A549 (cell line): ENCODE measurements around the gene KSR1.

Experiments used
- CEBPB ChIP-seq, 2 experiments: fragments of >200 bp in 1 of 2; sonication (Bioruptor Twin) in 1 of 2; formaldehyde crosslinking in 1 of 2; IDR thresholded peaks; 2 replicates each; pipeline ENCODE4 v1.6.1; 2012 to 2016
- CTCF ChIP-seq: fragments of >200 bp; sonication (Bioruptor Twin); formaldehyde crosslinking; IDR thresholded peaks from 3 replicates; pipeline ENCODE4 v1.5.1; 2016
- EHMT2 ChIP-seq: fragments of 200-600 bp; sonication (generic); IDR thresholded peaks from 2 replicates; pipeline ENCODE4 v1.6.1; 2016; ENCODE audit warnings: antibody characterized with exemption, low read depth, mild to moderate bottlenecking, moderate library complexity
- EP300 ChIP-seq, 2 experiments: fragments of >200 bp; sonication (Bioruptor Twin); formaldehyde crosslinking; IDR thresholded peaks; 2 replicates in 1 of 2; 3 replicates in 1 of 2; pipeline ENCODE4 v1.6.1; 2016 to 2017
- PHF8 ChIP-seq: fragments of 200-600 bp; sonication (generic); IDR thresholded peaks from 2 replicates; pipeline ENCODE4 v1.6.1; 2016; ENCODE audit warnings: low read depth, mild to moderate bottlenecking, antibody characterized with exemption, moderate library complexity, borderline replicate concordance
- POLR2A ChIP-seq: IDR thresholded peaks from 2 replicates; pipeline ENCODE4 v1.6.1; 2012; ENCODE audit warnings: mild to moderate bottlenecking, low read length
- SREBF2 ChIP-seq: fragments of 450-650 bp; IDR thresholded peaks from 2 replicates; pipeline ENCODE4 v1.6.1; 2014; ENCODE audit warnings: mild to moderate bottlenecking, moderate library complexity
- TFCP2L1 ChIP-seq: fragments of 250-450 bp; sonication (Bioruptor Pico); IDR thresholded peaks from 2 replicates; pipeline ENCODE4 v1.5.0; 2021; ENCODE audit warnings: mild to moderate bottlenecking
- ZSCAN20 ChIP-seq: fragments of 250-450 bp; sonication (Bioruptor Pico); IDR thresholded peaks from 2 replicates; pipeline ENCODE4 v1.8.0; 2022; ENCODE audit warnings: mild to moderate bottlenecking, moderate library complexity
- TF ChIP-seq, protein P1 (sequence below): fragments of 250-450 bp; sonication (Bioruptor Pico); IDR thresholded peaks from 2 replicates; pipeline ENCODE4 v1.5.0; 2021; ENCODE audit warnings: mild to moderate bottlenecking, moderate library complexity, borderline replicate concordance
- TF ChIP-seq, protein P2 (sequence below): IDR thresholded peaks from 2 replicates; pipeline ENCODE4 v1.6.1; 2012

DNA sequence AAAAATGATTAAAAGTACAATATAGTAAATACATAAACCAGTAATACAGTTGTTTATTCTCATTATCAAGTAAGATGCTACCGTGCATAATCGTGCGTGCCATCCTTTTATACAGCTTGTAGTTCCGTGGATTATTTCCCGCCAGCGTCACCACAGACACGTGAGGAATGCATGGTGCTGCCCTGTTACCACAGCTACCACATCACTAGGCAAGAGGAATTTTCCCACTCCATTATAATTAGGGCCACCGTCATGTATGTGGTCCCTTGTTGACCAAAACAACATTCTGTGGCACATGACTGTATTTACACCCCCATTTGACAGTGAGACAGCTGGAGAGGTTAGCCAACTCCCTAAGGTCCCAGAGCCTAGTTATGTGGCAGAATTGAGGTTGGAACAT lies 144.2 kb downstream of the KSR1 start:
- TF ChIP-seq CTCF: no peak
- TF ChIP-seq POLR2A: no peak
- no peak for TF ChIP-seq EHMT2
- TF ChIP-seq SREBF2: no peak
- no peak for TF ChIP-seq PHF8
- TF ChIP-seq, protein P1, sequence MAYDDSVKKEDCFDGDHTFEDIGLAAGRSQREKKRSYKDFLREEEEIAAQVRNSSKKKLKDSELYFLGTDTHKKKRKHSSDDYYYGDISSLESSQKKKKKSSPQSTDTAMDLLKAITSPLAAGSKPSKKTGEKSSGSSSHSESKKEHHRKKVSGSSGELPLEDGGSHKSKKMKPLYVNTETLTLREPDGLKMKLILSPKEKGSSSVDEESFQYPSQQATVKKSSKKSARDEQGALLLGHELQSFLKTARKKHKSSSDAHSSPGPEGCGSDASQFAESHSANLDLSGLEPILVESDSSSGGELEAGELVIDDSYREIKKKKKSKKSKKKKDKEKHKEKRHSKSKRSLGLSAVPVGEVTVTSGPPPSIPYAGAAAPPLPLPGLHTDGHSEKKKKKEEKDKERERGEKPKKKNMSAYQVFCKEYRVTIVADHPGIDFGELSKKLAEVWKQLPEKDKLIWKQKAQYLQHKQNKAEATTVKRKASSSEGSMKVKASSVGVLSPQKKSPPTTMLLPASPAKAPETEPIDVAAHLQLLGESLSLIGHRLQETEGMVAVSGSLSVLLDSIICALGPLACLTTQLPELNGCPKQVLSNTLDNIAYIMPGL (CRISPR knock-in tag): no peak
- no peak for TF ChIP-seq EP300 (IDR thresholded peaks at IDR 0.05)
- TF ChIP-seq ZSCAN20 (CRISPR knock-in tag): no peak
- TF ChIP-seq, protein P2, sequence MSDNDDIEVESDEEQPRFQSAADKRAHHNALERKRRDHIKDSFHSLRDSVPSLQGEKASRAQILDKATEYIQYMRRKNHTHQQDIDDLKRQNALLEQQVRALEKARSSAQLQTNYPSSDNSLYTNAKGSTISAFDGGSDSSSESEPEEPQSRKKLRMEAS: no peak
- TF ChIP-seq TFCP2L1 (CRISPR knock-in tag): no peak
- TF ChIP-seq CEBPB (IDR thresholded peaks at IDR 0.05): no peak
